ENCODE data around the gene OSBPL10. TPM values are rescaled to one million over a fixed set of nuclear protein-coding genes. Genes with fewer than 3 reads are reported as not detected.

The OSBPL10 gene
- total RNA-seq, 2 experiments from 2014 or later: 1.6 to 1.7 TPM

- Mint-ChIP-seq H3K27ac (no peak overlapping the region), H3K4me1 (no peaks in the 10 kb centered on the region), H3K9me3 (peaks cover 2% of the 10 kb centered on the region), H3K27me3 (peaks cover 1% of the 10 kb centered on the region), H3K4me3 (no peak overlapping the region), H3K36me3 (ENCODE audit: low read depth) (no peaks in the 10 kb centered on the region)
- CTCF ChIA-PET: no interaction called here
- POLR2A ChIA-PET: no interaction called here
- no peak for DNase-seq
Observed at GRCh38 chr3:31829826-31830426, 151.1 kb downstream of the OSBPL10 start.

DNA sequence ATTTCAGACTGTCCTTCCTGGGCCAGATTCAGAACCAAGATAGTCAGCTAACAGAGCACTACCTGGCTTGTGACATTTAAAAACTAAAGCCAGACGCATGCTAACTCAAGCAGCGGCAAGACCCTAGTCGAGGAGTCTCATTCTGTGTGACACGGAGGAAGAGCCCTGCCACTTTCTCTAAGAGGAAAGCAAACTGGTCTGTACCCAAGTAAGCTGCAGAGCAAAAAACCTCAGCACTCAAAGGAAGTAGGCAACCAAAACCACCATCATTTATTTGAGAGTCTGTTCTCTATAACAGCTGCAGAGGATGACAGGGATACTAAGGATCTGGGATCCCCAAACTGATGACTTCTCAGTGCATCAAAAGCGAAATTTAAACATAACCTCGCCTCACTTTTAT lies 152.1 kb downstream of the OSBPL10 start:
- no peak overlapping the region for H3K27ac Mint-ChIP-seq
- no peak for DNase-seq
- no peak overlapping the region for H3K4me3 Mint-ChIP-seq
- H3K4me1 Mint-ChIP-seq: no peaks in the 10 kb centered on the region
- no peaks in the 10 kb centered on the region for H3K36me3 Mint-ChIP-seq (ENCODE audit: low read depth)
- POLR2A ChIA-PET: no interaction called here
- CTCF ChIA-PET: no interaction called here
- peaks cover 1% of the 10 kb centered on the region for H3K27me3 Mint-ChIP-seq
- peaks cover 2% of the 10 kb centered on the region for H3K9me3 Mint-ChIP-seq

GRCh38 chr3:31828007-31828406 lies 153.1 kb downstream of the OSBPL10 start:
- DNase-seq: no peak
- H3K27ac Mint-ChIP-seq: no peak overlapping the region
- no peaks in the 10 kb centered on the region for H3K36me3 Mint-ChIP-seq (ENCODE audit: low read depth)
- H3K4me1 Mint-ChIP-seq: no peaks in the 10 kb centered on the region
- H3K27me3 Mint-ChIP-seq: peaks cover 1% of the 10 kb centered on the region
- CTCF ChIA-PET: no interaction called here
- no peak overlapping the region for H3K4me3 Mint-ChIP-seq
- POLR2A ChIA-PET: no interaction called here
- H3K9me3 Mint-ChIP-seq: peaks cover 2% of the 10 kb centered on the region

- no peak overlapping the region for H3K4me3 Mint-ChIP-seq
- H3K27ac Mint-ChIP-seq: no peak overlapping the region
- H3K4me1 Mint-ChIP-seq: no peaks in the 10 kb centered on the region
- ChIA-PET CTCF (no interaction called here), POLR2A (no interaction called here)
- no peak for DNase-seq
- no peaks in the 10 kb centered on the region for H3K27me3 Mint-ChIP-seq
- H3K9me3 Mint-ChIP-seq: peaks cover 2% of the 10 kb centered on the region
- no peaks in the 10 kb centered on the region for H3K36me3 Mint-ChIP-seq (ENCODE audit: low read depth)
Observed at GRCh38 chr3:31823184-31823583, 157.9 kb downstream of the OSBPL10 start.

- H3K27me3 Mint-ChIP-seq: no peaks in the 10 kb centered on the region
- ChIA-PET POLR2A (no interaction called here), CTCF (no interaction called here)
- no peak overlapping the region for H3K27ac Mint-ChIP-seq
- H3K4me1 Mint-ChIP-seq: no peaks in the 10 kb centered on the region
- H3K9me3 Mint-ChIP-seq: peaks cover 2% of the 10 kb centered on the region
- DNase-seq: no peak
- no peaks in the 10 kb centered on the region for H3K36me3 Mint-ChIP-seq (ENCODE audit: low read depth)
- H3K4me3 Mint-ChIP-seq: no peak overlapping the region
Observed at GRCh38 chr3:31821118-31821517, 159.9 kb downstream of the OSBPL10 start.

DNA sequence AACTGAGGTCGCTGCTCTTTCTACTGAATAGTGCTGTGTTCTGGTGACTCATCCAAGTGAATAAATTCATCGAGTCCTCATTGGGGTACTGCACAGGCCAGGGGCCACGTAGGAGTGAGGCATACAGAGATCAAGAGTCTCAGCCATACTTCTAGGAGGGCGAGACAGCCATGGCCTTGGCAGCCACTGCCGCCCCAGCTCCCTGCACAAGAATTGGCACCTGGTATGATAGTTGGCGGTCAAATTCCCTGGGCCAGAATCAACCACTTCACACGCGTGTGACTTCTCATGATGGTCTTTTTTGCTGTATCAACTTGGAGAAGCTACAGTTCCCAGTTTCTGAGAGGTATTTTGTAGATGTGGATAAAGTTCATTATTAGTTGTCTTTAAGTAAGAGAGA lies 161.6 kb downstream of the OSBPL10 start:
- no peak overlapping the region for H3K27ac Mint-ChIP-seq
- H3K9me3 Mint-ChIP-seq: no peaks in the 10 kb centered on the region
- H3K4me3 Mint-ChIP-seq: no peak overlapping the region
- CTCF ChIA-PET: no interaction called here
- no peaks in the 10 kb centered on the region for H3K36me3 Mint-ChIP-seq (ENCODE audit: low read depth)
- no peaks in the 10 kb centered on the region for H3K27me3 Mint-ChIP-seq
- no peak for DNase-seq
- POLR2A ChIA-PET: no interaction called here
- H3K4me1 Mint-ChIP-seq: no peaks in the 10 kb centered on the region

- Mint-ChIP-seq H3K4me3 (no peak overlapping the region), H3K4me1 (no peaks in the 10 kb centered on the region), H3K27me3 (no peaks in the 10 kb centered on the region), H3K27ac (no peak overlapping the region), H3K9me3 (no peaks in the 10 kb centered on the region), H3K36me3 (ENCODE audit: low read depth) (no peaks in the 10 kb centered on the region)
- ChIA-PET CTCF (no interaction called here), POLR2A (no interaction called here)
- DNase-seq: no peak
Observed at GRCh38 chr3:31817411-31817966, 163.6 kb downstream of the OSBPL10 start.

DNA sequence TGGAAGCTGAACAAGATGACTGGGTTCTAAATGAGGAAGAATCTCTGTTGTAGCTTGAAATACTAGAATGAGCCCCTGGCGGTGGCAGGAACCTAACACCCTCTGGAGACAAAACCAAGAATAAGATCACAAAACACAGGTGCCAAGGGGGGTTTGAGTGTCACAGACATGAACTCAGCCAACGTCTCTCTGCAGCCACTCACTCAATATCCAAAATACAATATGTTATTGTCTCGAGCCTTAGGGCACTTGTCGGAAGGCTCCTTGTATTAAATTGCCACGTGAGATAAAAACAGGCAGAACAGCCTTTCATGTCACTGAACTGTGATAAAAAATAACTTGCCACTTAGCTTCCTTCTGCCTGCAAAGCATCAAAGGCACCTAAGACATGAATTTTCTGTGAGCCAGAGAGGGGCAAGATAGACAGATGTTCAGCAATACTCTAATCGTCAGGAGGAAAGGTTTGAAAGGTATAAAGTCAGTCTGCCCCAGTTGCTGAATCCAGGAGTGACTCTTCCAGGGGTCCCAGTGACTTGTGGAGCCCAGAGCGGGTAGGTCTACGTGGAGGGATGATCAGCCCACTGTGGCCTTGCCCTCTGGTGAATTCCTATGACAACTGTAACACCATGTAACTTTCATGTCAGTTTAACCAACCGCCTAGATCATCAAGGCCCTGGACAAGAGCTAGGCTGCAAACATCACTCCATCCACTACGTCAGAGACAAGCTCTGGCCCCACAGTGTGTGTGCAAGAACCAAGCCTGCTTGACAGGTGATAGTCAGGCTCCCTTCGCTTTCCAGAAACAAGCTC lies 165.2 kb downstream of the OSBPL10 start:
- Mint-ChIP-seq H3K4me3 (no peak overlapping the region), H3K4me1 (no peaks in the 10 kb centered on the region)

DNA sequence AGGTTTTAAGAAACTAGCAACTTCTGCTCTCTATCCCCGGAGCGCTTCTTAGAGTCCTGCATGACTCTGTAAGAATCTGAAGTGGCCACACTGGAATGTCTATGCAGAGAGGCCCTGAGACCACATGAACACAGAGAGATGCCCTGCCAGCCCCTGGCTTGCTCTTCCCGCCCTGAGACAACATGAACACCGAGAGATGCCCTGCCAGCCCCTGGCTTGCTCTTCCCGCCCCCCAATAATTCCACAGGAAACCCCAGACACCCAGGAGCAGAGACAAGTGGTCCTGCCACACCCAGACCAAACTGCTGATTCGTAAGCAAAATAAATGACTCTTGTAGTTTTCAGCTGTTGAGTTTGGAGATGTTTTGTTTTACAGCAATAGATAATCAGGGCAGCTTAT lies 166.1 kb downstream of the OSBPL10 start:
- no peaks in the 10 kb centered on the region for H3K9me3 Mint-ChIP-seq
- no peaks in the 10 kb centered on the region for H3K36me3 Mint-ChIP-seq (ENCODE audit: low read depth)
- no peak for DNase-seq
- ChIA-PET CTCF (no interaction called here), POLR2A (no interaction called here)
- H3K27ac Mint-ChIP-seq: no peak overlapping the region
- H3K27me3 Mint-ChIP-seq: no peaks in the 10 kb centered on the region
- H3K4me3 Mint-ChIP-seq: no peak overlapping the region
- peaks cover 2% of the 10 kb centered on the region for H3K4me1 Mint-ChIP-seq

More for the DNA sequence above, 165.2 kb downstream of the OSBPL10 start:
- H3K27me3 Mint-ChIP-seq: no peaks in the 10 kb centered on the region
- CTCF ChIA-PET: no interaction called here
- POLR2A ChIA-PET: no interaction called here
- no peaks in the 10 kb centered on the region for H3K9me3 Mint-ChIP-seq
- no peaks in the 10 kb centered on the region for H3K36me3 Mint-ChIP-seq (ENCODE audit: low read depth)
- DNase-seq: no peak
- H3K27ac Mint-ChIP-seq: no peak overlapping the region

- no peak overlapping the region for H3K4me3 Mint-ChIP-seq
- H3K4me1 Mint-ChIP-seq: peaks cover 2% of the 10 kb centered on the region
- no peaks in the 10 kb centered on the region for H3K36me3 Mint-ChIP-seq (ENCODE audit: low read depth)
- no peaks in the 10 kb centered on the region for H3K9me3 Mint-ChIP-seq
- POLR2A ChIA-PET: no interaction called here
- H3K27ac Mint-ChIP-seq: no peak overlapping the region
- H3K27me3 Mint-ChIP-seq: no peaks in the 10 kb centered on the region
- CTCF ChIA-PET: no interaction called here
- no peak for DNase-seq
Observed at GRCh38 chr3:31813686-31814085, 167.4 kb downstream of the OSBPL10 start.

DNA sequence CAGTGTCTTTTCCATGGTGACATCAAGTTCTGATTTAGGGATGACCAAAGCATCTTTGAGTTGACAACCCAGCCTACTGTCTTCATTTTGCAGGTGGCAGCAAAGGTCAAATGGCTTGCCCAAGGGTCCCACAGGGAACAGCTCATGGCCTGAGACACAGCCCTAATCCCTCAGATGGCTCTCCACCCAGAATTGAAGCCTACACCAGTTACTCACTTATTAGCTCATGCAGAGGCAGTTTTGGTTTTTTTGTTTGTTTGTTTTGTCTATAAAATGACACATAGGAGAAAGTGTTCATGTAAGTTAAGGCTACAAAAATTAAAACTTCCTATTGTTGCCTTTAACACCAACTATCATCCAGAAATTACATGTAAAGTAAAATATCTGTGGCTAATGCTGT lies 167.9 kb downstream of the OSBPL10 start:
- POLR2A ChIA-PET: no interaction called here
- no peak overlapping the region for H3K27ac Mint-ChIP-seq
- H3K4me1 Mint-ChIP-seq: peaks cover 2% of the 10 kb centered on the region
- H3K27me3 Mint-ChIP-seq: no peaks in the 10 kb centered on the region
- DNase-seq: no peak
- no peaks in the 10 kb centered on the region for H3K36me3 Mint-ChIP-seq (ENCODE audit: low read depth)
- no peaks in the 10 kb centered on the region for H3K9me3 Mint-ChIP-seq
- CTCF ChIA-PET: no interaction called here
- H3K4me3 Mint-ChIP-seq: no peak overlapping the region

GRCh38 chr3:31810991-31811433 lies 170.1 kb downstream of the OSBPL10 start:
- no peak for DNase-seq
- peaks cover 2% of the 10 kb centered on the region for H3K4me1 Mint-ChIP-seq
- H3K27me3 Mint-ChIP-seq: peaks cover 1% of the 10 kb centered on the region
- H3K4me3 Mint-ChIP-seq: no peak overlapping the region
- H3K9me3 Mint-ChIP-seq: no peaks in the 10 kb centered on the region
- H3K36me3 Mint-ChIP-seq (ENCODE audit: low read depth): no peaks in the 10 kb centered on the region
- ChIA-PET CTCF (no interaction called here), POLR2A (no interaction called here)
- H3K27ac Mint-ChIP-seq: no peak overlapping the region

DNA sequence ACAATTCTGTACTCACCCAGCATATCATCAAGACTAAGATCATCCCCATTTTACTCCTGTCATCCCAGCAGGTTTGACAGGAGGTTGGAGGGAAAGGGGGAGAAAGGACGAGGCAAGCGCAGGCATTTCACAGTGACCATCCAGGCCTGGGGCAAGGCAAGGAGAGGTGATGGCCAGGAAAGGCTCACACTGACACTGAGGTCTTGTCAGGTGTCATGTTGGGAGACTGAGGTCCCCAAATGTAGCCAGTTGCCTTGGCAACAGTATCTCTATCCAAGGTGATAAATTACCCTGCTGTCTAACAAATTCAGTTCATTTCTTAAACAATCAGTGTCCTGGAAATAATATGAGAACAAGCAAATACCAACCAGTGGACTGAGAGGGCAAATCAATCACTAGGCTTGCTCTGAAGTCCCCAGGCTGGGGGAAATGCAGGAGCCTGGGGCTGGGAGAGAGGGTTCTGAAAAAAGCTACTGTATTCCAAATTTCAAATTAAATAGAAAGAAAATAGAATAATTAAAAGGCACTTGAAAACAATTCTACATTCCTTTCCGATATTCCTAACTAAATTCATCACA lies 172.8 kb downstream of the OSBPL10 start:
- ChIA-PET POLR2A (no interaction called here), CTCF (no interaction called here)
- Mint-ChIP-seq H3K27me3 (peaks cover 1% of the 10 kb centered on the region), H3K4me3 (no peak overlapping the region), H3K9me3 (no peaks in the 10 kb centered on the region), H3K27ac (no peak overlapping the region), H3K36me3 (ENCODE audit: low read depth) (no peaks in the 10 kb centered on the region), H3K4me1 (peaks cover 2% of the 10 kb centered on the region)
- no peak for DNase-seq
